HG02623 (cell line): ENCODE measurements around the gene HIF1AN.
"Not testable (repeated sequence)": the region's sequence is repeated elsewhere in the genome, so short reads cannot be mapped to it uniquely, and the experiment has no call there.

Experiments used
- ATAC-seq: cut with Tn5 transposase; IDR thresholded peaks from one replicate; pipeline ENCODE4 v1.9.1; 2021; ENCODE audit warnings: moderate library complexity; ENCODE audit not compliant: unreplicated experiment

HIF1AN gene

GRCh38 chr10:100565206-100565985 is 29.7 kb downstream of the HIF1AN start:
- no peak for ATAC-seq

- no peak for ATAC-seq
Observed at GRCh38 chr10:100566561-100566960, 30.8 kb downstream of the HIF1AN start.

- no peak for ATAC-seq
Observed at GRCh38 chr10:100567249-100567648, 31.5 kb downstream of the HIF1AN start.

GRCh38 chr10:100567826-100568225 is 32.1 kb downstream of the HIF1AN start:
- ATAC-seq, result no peak

- no peak for ATAC-seq
Observed at GRCh38 chr10:100568912-100569311, 33.2 kb downstream of the HIF1AN start.

- ATAC-seq, result no peak
Observed at GRCh38 chr10:100569687-100570481, 34.1 kb downstream of the HIF1AN start.

- no peak for ATAC-seq
Observed at GRCh38 chr10:100570506-100570905, 34.8 kb downstream of the HIF1AN start.

GRCh38 chr10:100571084-100571856 is 35.5 kb downstream of the HIF1AN start:
- no peak for ATAC-seq

- ATAC-seq, result not testable (repeated sequence)
Observed at GRCh38 chr10:100575146-100575545, 39.4 kb downstream of the HIF1AN start.

GRCh38 chr10:100575585-100576281 is 40.0 kb downstream of the HIF1AN start:
- no peak for ATAC-seq

- no peak for ATAC-seq
Observed at GRCh38 chr10:100576282-100576635, 40.5 kb downstream of the HIF1AN start.

- ATAC-seq, result no peak
Observed at GRCh38 chr10:100579261-100580090, 43.7 kb downstream of the HIF1AN start.

GRCh38 chr10:100586959-100587358 is 51.2 kb downstream of the HIF1AN start:
- ATAC-seq, result no peak

GRCh38 chr10:100598166-100598565 is 62.4 kb downstream of the HIF1AN start:
- no peak for ATAC-seq

GRCh38 chr10:100600218-100600617 is 64.5 kb downstream of the HIF1AN start:
- ATAC-seq, result no peak

GRCh38 chr10:100607439-100607838 is 71.7 kb downstream of the HIF1AN start:
- ATAC-seq, result no peak
